GM18519 (cell line): ENCODE measurements around the gene ZNF205.
"Not testable (repeated sequence)": the region's sequence is repeated elsewhere in the genome, so short reads cannot be mapped to it uniquely, and the experiment has no call there.

Experiments
- ATAC-seq: cut with Tn5 transposase; IDR thresholded peaks from one replicate; pipeline ENCODE4 v1.9.1; 2021; ENCODE audit warnings: mild to moderate bottlenecking, moderate library complexity; ENCODE audit not compliant: unreplicated experiment, low FRiP score

Gene ZNF205

GRCh38 chr16:3165111-3165822 is 52.9 kb downstream of the ZNF205 start:
- ATAC-seq = no peak

GRCh38 chr16:3166505-3166886 is 54.1 kb downstream of the ZNF205 start:
- ATAC-seq = no peak

- ATAC-seq = not testable (repeated sequence)
Measured at GRCh38 chr16:3168729-3169128, 56.3 kb downstream of the ZNF205 start.
